ENCODE data around the gene DCAF17.

The DCAF17 gene

DNA sequence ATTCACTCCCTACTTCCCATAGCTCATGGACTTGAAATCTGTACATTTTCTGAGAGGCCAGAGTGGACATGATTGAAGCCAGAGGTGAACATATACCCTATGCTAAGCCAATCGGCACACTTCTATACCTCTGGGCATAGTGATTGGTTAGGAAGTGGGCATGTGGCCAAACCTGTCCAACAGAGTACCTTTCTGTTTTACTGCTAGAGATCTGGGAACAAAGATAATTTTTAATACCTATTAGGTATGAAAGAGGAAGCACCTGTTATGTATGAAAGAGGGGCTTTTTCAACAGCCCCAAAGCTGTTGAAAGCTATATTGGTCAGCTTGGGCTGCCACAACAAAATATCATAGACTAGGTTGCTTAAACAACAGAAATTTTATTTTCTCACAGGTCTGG, 28.0 kb upstream of the DCAF17 start:
- no peaks in the 10 kb centered on the region for H3K27me3 ChIP-seq (ENCODE audit: insufficient read depth, low read length)
- WGBS (ENCODE audit: extremely low coverage, insufficient coverage, insufficient read length) = no CpG with 5 or more reads among the region's 1 CpG
- DNase-seq = no peak
- no peak overlapping the region for H3K23ac ChIP-seq (ENCODE audit: low read length)
- no peak overlapping the region for H3K27ac ChIP-seq (ENCODE audit: low read depth, low read length)
- H2AFZ ChIP-seq (ENCODE audit: insufficient read depth, low read length, poor library complexity) = no peak overlapping the region
- H2BK5ac ChIP-seq (ENCODE audit: low read depth, low read length, poor library complexity) = no peak overlapping the region
- H3K18ac ChIP-seq (ENCODE audit: low read length) = no peak overlapping the region
- H3K79me1 ChIP-seq (ENCODE audit: low read length) = no peaks in the 10 kb centered on the region
- H2AK5ac ChIP-seq (ENCODE audit: low read length) = no peak overlapping the region
- H3K14ac ChIP-seq (ENCODE audit: low read length) = no peak overlapping the region
- H2BK120ac ChIP-seq (ENCODE audit: insufficient read depth, low read length, poor library complexity) = no peak overlapping the region
- H4K91ac ChIP-seq (ENCODE audit: low read depth, low read length) = no peak overlapping the region
- H3K4me2 ChIP-seq (ENCODE audit: low read length) = no peak overlapping the region
- no peak overlapping the region for H3K4me3 ChIP-seq (ENCODE audit: low read depth, low read length)
- H4K12ac ChIP-seq (ENCODE audit: low read depth, low read length) = no peak overlapping the region
- no peak overlapping the region for H3K4ac ChIP-seq (ENCODE audit: low read depth, low read length)
- H3K4me1 ChIP-seq (ENCODE audit: control insufficient read depth in 1 of 2, insufficient read depth in 2 of 2, low read length in 2 of 2) = peaks cover 4 to 7% of the 10 kb centered on the region in 2 experiments
- H4K8ac ChIP-seq (ENCODE audit: low read depth, low read length) = no peak overlapping the region
- H2BK12ac ChIP-seq (ENCODE audit: low read length) = no peak overlapping the region
- H3K9ac ChIP-seq (ENCODE audit: low read length) = no peak overlapping the region
- H3K79me2 ChIP-seq (ENCODE audit: control insufficient read depth, insufficient read depth, low read length, poor library complexity) = no peaks in the 10 kb centered on the region
- peaks cover 0 to 3% of the 10 kb centered on the region in 2 experiments for H3K36me3 ChIP-seq (ENCODE audit: control insufficient read depth in 1 of 2, insufficient read depth in 2 of 2, low read length in 2 of 2)
- no peaks in the 10 kb centered on the region for H3K9me3 ChIP-seq (ENCODE audit: insufficient read depth, low read depth, low read length)

DNA sequence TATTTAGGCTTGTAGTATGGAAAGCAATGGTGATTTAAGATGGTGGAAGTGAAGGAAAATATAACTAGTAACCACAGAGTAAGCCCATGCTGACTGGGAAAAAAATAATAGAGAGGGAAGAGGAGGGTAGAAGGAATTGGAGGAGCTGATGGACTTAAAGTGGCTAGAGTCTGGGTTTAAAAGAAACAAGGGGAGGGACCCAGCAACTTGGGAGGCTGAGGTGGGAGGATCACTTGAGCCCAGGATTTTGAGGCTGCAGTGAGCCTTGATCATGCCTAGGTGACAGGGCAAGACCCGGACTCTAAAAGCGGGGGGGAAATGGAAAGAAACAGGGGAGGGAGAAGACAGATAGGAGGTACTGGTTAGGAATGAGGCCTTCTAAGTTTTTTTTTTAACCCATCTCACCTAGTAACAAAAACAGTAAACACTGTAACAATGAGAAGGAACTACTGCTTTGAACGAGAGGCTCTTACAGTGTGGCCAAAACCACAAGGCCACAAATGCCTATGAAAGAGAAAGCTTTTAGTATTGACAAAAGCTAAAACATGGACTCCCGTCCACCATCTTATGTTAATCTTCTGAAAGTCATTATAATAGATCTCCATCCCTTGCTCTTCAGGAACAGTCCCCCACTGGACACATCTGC, 26.9 kb upstream of the DCAF17 start:
- no peaks in the 10 kb centered on the region for H3K79me1 ChIP-seq (ENCODE audit: low read length)
- H3K36me3 ChIP-seq (ENCODE audit: control insufficient read depth in 1 of 2, insufficient read depth in 2 of 2, low read length in 2 of 2) = peaks cover 0 to 3% of the 10 kb centered on the region in 2 experiments
- H2AFZ ChIP-seq (ENCODE audit: insufficient read depth, low read length, poor library complexity) = no peak overlapping the region
- no peak overlapping the region for H3K4me3 ChIP-seq (ENCODE audit: low read depth, low read length)
- no peak overlapping the region for H2BK120ac ChIP-seq (ENCODE audit: insufficient read depth, low read length, poor library complexity)
- H3K14ac ChIP-seq (ENCODE audit: low read length) = no peak overlapping the region
- H3K23ac ChIP-seq (ENCODE audit: low read length) = no peak overlapping the region
- WGBS (ENCODE audit: extremely low coverage, insufficient coverage, insufficient read length) = no CpG with 5 or more reads among the region's 4 CpGs
- no peak overlapping the region for H3K4ac ChIP-seq (ENCODE audit: low read depth, low read length)
- H3K9ac ChIP-seq (ENCODE audit: low read length) = no peak overlapping the region
- no peak overlapping the region for H4K8ac ChIP-seq (ENCODE audit: low read depth, low read length)
- peaks cover 4 to 7% of the 10 kb centered on the region in 2 experiments for H3K4me1 ChIP-seq (ENCODE audit: control insufficient read depth in 1 of 2, insufficient read depth in 2 of 2, low read length in 2 of 2)
- H3K18ac ChIP-seq (ENCODE audit: low read length) = no peak overlapping the region
- no peak overlapping the region for H2AK5ac ChIP-seq (ENCODE audit: low read length)
- no peak overlapping the region for H2BK12ac ChIP-seq (ENCODE audit: low read length)
- no peaks in the 10 kb centered on the region for H3K9me3 ChIP-seq (ENCODE audit: insufficient read depth, low read depth, low read length)
- H3K27ac ChIP-seq (ENCODE audit: low read depth, low read length) = no peak overlapping the region
- H3K27me3 ChIP-seq (ENCODE audit: insufficient read depth, low read length) = no peaks in the 10 kb centered on the region
- no peak overlapping the region for H2BK5ac ChIP-seq (ENCODE audit: low read depth, low read length, poor library complexity)
- no peak overlapping the region for H3K4me2 ChIP-seq (ENCODE audit: low read length)
- H3K79me2 ChIP-seq (ENCODE audit: control insufficient read depth, insufficient read depth, low read length, poor library complexity) = no peaks in the 10 kb centered on the region
- no peak for DNase-seq
- no peak overlapping the region for H4K91ac ChIP-seq (ENCODE audit: low read depth, low read length)
- no peak overlapping the region for H4K12ac ChIP-seq (ENCODE audit: low read depth, low read length)

DNA sequence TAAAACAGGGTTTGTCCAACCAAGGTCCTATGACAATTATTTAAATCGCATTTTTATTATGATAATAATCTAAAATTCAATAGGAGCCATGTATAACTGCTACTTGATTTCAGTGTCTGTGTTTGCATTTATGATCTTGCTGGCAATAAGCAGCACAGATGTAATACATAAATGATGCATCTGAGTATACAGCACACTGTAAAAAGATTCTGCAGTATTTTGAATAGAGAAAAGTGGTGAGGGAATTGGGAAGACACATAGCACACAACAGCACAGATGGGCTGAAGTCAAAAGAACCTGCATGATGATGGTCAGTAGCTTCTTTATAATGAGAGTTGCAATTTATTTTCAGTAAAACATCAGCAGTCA, 26.4 kb upstream of the DCAF17 start:
- H4K8ac ChIP-seq (ENCODE audit: low read depth, low read length) = no peak overlapping the region
- no peak overlapping the region for H3K4ac ChIP-seq (ENCODE audit: low read depth, low read length)
- no peaks in the 10 kb centered on the region for H3K9me3 ChIP-seq (ENCODE audit: insufficient read depth, low read depth, low read length)
- no peak for DNase-seq
- H3K9ac ChIP-seq (ENCODE audit: low read length) = no peak overlapping the region
- H3K4me3 ChIP-seq (ENCODE audit: low read depth, low read length) = no peak overlapping the region
- H3K27me3 ChIP-seq (ENCODE audit: insufficient read depth, low read length) = no peaks in the 10 kb centered on the region
- H3K79me2 ChIP-seq (ENCODE audit: control insufficient read depth, insufficient read depth, low read length, poor library complexity) = no peaks in the 10 kb centered on the region
- H4K91ac ChIP-seq (ENCODE audit: low read depth, low read length) = no peak overlapping the region
- no peak overlapping the region for H2AK5ac ChIP-seq (ENCODE audit: low read length)
- H3K36me3 ChIP-seq (ENCODE audit: control insufficient read depth in 1 of 2, insufficient read depth in 2 of 2, low read length in 2 of 2) = peaks cover 0 to 3% of the 10 kb centered on the region in 2 experiments
- H2AFZ ChIP-seq (ENCODE audit: insufficient read depth, low read length, poor library complexity) = no peak overlapping the region
- H4K12ac ChIP-seq (ENCODE audit: low read depth, low read length) = no peak overlapping the region
- H3K23ac ChIP-seq (ENCODE audit: low read length) = no peak overlapping the region
- H3K4me1 ChIP-seq (ENCODE audit: control insufficient read depth in 1 of 2, insufficient read depth in 2 of 2, low read length in 2 of 2) = peaks cover 4 to 7% of the 10 kb centered on the region in 2 experiments
- no peak overlapping the region for H3K14ac ChIP-seq (ENCODE audit: low read length)
- H3K4me2 ChIP-seq (ENCODE audit: low read length) = no peak overlapping the region
- no peak overlapping the region for H2BK120ac ChIP-seq (ENCODE audit: insufficient read depth, low read length, poor library complexity)
- H2BK12ac ChIP-seq (ENCODE audit: low read length) = no peak overlapping the region
- H3K27ac ChIP-seq (ENCODE audit: low read depth, low read length) = no peak overlapping the region
- H3K18ac ChIP-seq (ENCODE audit: low read length) = no peak overlapping the region
- H2BK5ac ChIP-seq (ENCODE audit: low read depth, low read length, poor library complexity) = no peak overlapping the region
- WGBS (ENCODE audit: extremely low coverage, insufficient coverage, insufficient read length) = no CpG with 5 or more reads among the region's 1 CpG
- no peaks in the 10 kb centered on the region for H3K79me1 ChIP-seq (ENCODE audit: low read length)

DNA sequence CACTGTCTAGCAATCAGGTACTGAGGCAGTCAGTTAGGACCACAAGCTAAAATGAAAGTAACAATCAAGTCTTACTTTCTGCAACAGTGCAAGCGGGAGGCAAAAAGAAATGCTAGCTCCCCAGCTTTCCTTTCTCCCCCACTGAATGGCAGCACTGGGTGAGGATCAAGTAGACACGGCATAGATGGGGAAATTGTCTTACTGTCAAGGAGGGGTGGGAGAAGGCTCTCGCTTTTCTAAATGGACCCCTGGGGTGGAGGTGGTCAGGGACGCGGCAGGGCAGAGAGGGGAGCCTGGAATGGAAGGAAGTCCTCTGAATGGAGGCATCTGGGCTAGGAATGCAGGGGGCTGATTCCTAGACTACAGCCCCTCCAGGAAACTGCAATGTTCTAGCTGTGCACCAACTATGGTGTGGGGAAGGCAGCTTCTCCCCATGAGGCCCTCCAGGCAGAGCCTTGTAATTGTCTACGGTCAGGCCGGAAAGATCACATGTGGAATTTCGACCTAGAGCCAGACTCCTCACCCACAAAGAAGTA, 24.5 kb upstream of the DCAF17 start:
- Histone ChIP-seq H4K12ac (ENCODE audit: low read depth, low read length) (no peak overlapping the region), H3K23ac (ENCODE audit: low read length) (no peak overlapping the region), H3K79me1 (ENCODE audit: low read length) (no peaks in the 10 kb centered on the region), H2AK5ac (ENCODE audit: low read length) (no peak overlapping the region), H4K91ac (ENCODE audit: low read depth, low read length) (no peak overlapping the region), H3K18ac (ENCODE audit: low read length) (no peak overlapping the region), H3K4me3 (ENCODE audit: low read depth, low read length) (no peak overlapping the region), H2BK120ac (ENCODE audit: insufficient read depth, low read length, poor library complexity) (no peak overlapping the region), H2BK5ac (ENCODE audit: low read depth, low read length, poor library complexity) (no peak overlapping the region), H2AFZ (ENCODE audit: insufficient read depth, low read length, poor library complexity) (no peak overlapping the region), H3K4ac (ENCODE audit: low read depth, low read length) (no peak overlapping the region), H3K9ac (ENCODE audit: low read length) (no peak overlapping the region), H3K4me1 (ENCODE audit: control insufficient read depth in 1 of 2, insufficient read depth in 2 of 2, low read length in 2 of 2) (peaks cover 4 to 5% of the 10 kb centered on the region in 2 experiments), H3K4me2 (ENCODE audit: low read length) (peak overlapping the region; percentile 35), H3K14ac (ENCODE audit: low read length) (no peak overlapping the region), H3K9me3 (ENCODE audit: insufficient read depth, low read depth, low read length) (no peaks in the 10 kb centered on the region), H4K8ac (ENCODE audit: low read depth, low read length) (no peak overlapping the region), H3K27ac (ENCODE audit: low read depth, low read length) (peak overlapping the region; percentile 9), H3K79me2 (ENCODE audit: control insufficient read depth, insufficient read depth, low read length, poor library complexity) (no peaks in the 10 kb centered on the region), H3K36me3 (ENCODE audit: control insufficient read depth in 1 of 2, insufficient read depth in 2 of 2, low read length in 2 of 2) (peaks cover 0 to 3% of the 10 kb centered on the region in 2 experiments), H2BK12ac (ENCODE audit: low read length) (no peak overlapping the region), H3K27me3 (ENCODE audit: insufficient read depth, low read length) (no peaks in the 10 kb centered on the region)
- WGBS (ENCODE audit: extremely low coverage, insufficient coverage, insufficient read length) = no CpG with 5 or more reads among the region's 8 CpGs
- DNase-seq = peak in 1 of 2 donors; percentile 21

All from trophoblast cell (in vitro differentiated cells and primary cell).